Neural crest cell (in vitro differentiated cells): ENCODE data around the gene OTOF. TPM values are rescaled to one million over a fixed set of nuclear protein-coding genes. Genes with fewer than 3 reads are reported as not detected.

Source experiments
- DNase-seq: peaks from one replicate; pipeline ENCODE4 v3.0.0; 2021; ENCODE audit warnings: low read depth, mixed read lengths, low spot score
- H3K27ac Mint-ChIP-seq: one replicate; pipeline ENCODE4 v1.8.0; 2021; ENCODE audit warnings: mild to moderate bottlenecking, mixed read lengths; ENCODE audit not compliant: unreplicated experiment
- H3K27me3 Mint-ChIP-seq: 2 replicates; pipeline ENCODE4 v1.8.0; 2021; ENCODE audit warnings: low read depth, mild to moderate bottlenecking, mixed read lengths
- H3K36me3 Mint-ChIP-seq: 2 replicates; pipeline ENCODE4 v1.8.0; 2021; ENCODE audit warnings: low read depth, mild to moderate bottlenecking, mixed read lengths
- H3K4me1 Mint-ChIP-seq: 2 replicates; pipeline ENCODE4 v1.8.0; 2021; ENCODE audit warnings: mixed read lengths
- H3K4me3 Mint-ChIP-seq: one replicate; pipeline ENCODE4 v1.8.0; 2021; ENCODE audit warnings: mild to moderate bottlenecking, mixed read lengths
- H3K9me3 Mint-ChIP-seq: 2 replicates; pipeline ENCODE4 v1.8.0; 2021; ENCODE audit warnings: mixed read lengths
- CTCF ChIP-seq: fragments of 200-600 bp; sonication (generic); conservative IDR thresholded peaks from 2 replicates; pipeline ENCODE4 v1.5.0; 2021; ENCODE audit warnings: antibody characterized with exemption, mild to moderate bottlenecking
- total RNA-seq: library from RNA; stranded (reverse); gene quantifications from 2 replicates; pipeline ENCODE4 v1.2.1, GENCODE V29; 2021

Gene OTOF
- total RNA-seq, 1 donor from 2014 or later = 0.19 TPM

- Mint-ChIP-seq H3K4me1 (peaks cover 4% of the 10 kb centered on the region), H3K4me3 (no peak overlapping the region), H3K36me3 (no peaks in the 10 kb centered on the region), H3K27ac (no peak overlapping the region), H3K27me3 (peaks cover 2% of the 10 kb centered on the region), H3K9me3 (peaks cover 4% of the 10 kb centered on the region)
- TF ChIP-seq CTCF = no peak
- DNase-seq = no peak
Observed at GRCh38 chr2:26411419-26411818, 66.5 kb downstream of the OTOF start.

- H3K9me3 Mint-ChIP-seq = peaks cover 4% of the 10 kb centered on the region
- H3K27me3 Mint-ChIP-seq = peaks cover 2% of the 10 kb centered on the region
- H3K27ac Mint-ChIP-seq = no peak overlapping the region
- H3K4me3 Mint-ChIP-seq = no peak overlapping the region
- DNase-seq = no peak
- no peak for TF ChIP-seq CTCF
- no peaks in the 10 kb centered on the region for H3K36me3 Mint-ChIP-seq
- H3K4me1 Mint-ChIP-seq = peaks cover 4% of the 10 kb centered on the region
Observed at GRCh38 chr2:26410764-26411243, 67.1 kb downstream of the OTOF start.

GRCh38 chr2:26409785-26410184, 68.1 kb downstream of the OTOF start:
- peaks cover 2% of the 10 kb centered on the region for H3K27me3 Mint-ChIP-seq
- no peaks in the 10 kb centered on the region for H3K36me3 Mint-ChIP-seq
- H3K27ac Mint-ChIP-seq = no peak overlapping the region
- H3K4me3 Mint-ChIP-seq = no peak overlapping the region
- TF ChIP-seq CTCF = no peak
- H3K9me3 Mint-ChIP-seq = peaks cover 4% of the 10 kb centered on the region
- H3K4me1 Mint-ChIP-seq = peaks cover 4% of the 10 kb centered on the region
- DNase-seq = no peak

- H3K9me3 Mint-ChIP-seq = peaks cover 4% of the 10 kb centered on the region
- no peak for DNase-seq
- H3K4me3 Mint-ChIP-seq = no peak overlapping the region
- H3K27ac Mint-ChIP-seq = no peak overlapping the region
- peaks cover 2% of the 10 kb centered on the region for H3K27me3 Mint-ChIP-seq
- H3K4me1 Mint-ChIP-seq = peaks cover 4% of the 10 kb centered on the region
- H3K36me3 Mint-ChIP-seq = no peaks in the 10 kb centered on the region
- no peak for TF ChIP-seq CTCF
Observed at GRCh38 chr2:26407526-26407925, 70.4 kb downstream of the OTOF start.

Other genes starting within 250 kb of the OTOF start
- gene HADHA, start 233.5 kb downstream of the OTOF start, total RNA-seq = 124 and 125 TPM in 2 replicates
- gene HADHB, start 233.2 kb downstream of the OTOF start, total RNA-seq = 65.2 and 66.5 TPM in 2 replicates
- 41.2 and 42.4 TPM in 2 replicates for gene SELENOI, start 132.0 kb downstream of the OTOF start, total RNA-seq
- 0.44 and 0.77 TPM in 2 replicates for gene ADGRF3, start 131.3 kb downstream of the OTOF start, total RNA-seq
- 0.30 and 0.45 TPM in 2 replicates for gene DRC1, start 76.2 kb downstream of the OTOF start, total RNA-seq
- not detected in 2 replicates for gene CIB4, start 163.2 kb upstream of the OTOF start, total RNA-seq
- 0.58 and 0.68 TPM in 2 replicates for gene KCNK3, start 214.6 kb upstream of the OTOF start, total RNA-seq